WTC11 (cell line): Measurements from ENCODE around the gene MITF.

Source experiments
- SMAD3 ChIP-seq: sonication (generic); formaldehyde crosslinking; IDR thresholded peaks from 2 replicates; pipeline ENCODE4 v1.8.0; 2022; ENCODE audit warnings: missing genetic modification reagents, mild to moderate bottlenecking, borderline replicate concordance
- SP1 ChIP-seq: sonication (generic); formaldehyde crosslinking; conservative IDR thresholded peaks from 2 replicates; pipeline ENCODE4 v1.8.1; 2022; ENCODE audit warnings: missing genetic modification reagents
- STAT6 ChIP-seq: sonication (generic); formaldehyde crosslinking; conservative IDR thresholded peaks from 2 replicates; pipeline ENCODE4 v1.8.1; 2023; ENCODE audit warnings: mild to moderate bottlenecking, low read depth, missing genetic modification reagents, moderate library complexity
- TF ChIP-seq, protein P1 (sequence below): fragments of 200-600 bp; IDR thresholded peaks from 2 replicates; pipeline ENCODE4 v1.8.0; 2022; ENCODE audit warnings: antibody characterized with exemption

DNA sequence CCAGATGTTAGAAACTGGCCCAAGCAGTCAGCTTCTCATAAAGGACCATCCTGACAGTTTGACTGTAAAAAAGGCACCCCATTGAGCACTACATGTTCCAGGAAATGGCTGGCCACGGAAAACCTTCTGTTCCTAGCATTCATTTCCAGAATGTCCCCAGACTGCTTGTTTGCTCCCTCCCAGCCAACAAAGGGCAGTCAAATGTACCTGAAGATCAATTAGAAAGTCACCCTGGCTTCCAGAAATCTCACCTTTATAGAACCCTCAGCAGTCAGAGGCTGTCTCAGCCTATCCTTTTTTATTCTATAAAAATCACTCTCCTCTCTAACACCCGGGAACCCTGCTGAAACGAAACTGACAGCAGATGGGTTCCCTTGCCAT lies 259.5 kb downstream of the MITF start:
- TF ChIP-seq, protein P1, sequence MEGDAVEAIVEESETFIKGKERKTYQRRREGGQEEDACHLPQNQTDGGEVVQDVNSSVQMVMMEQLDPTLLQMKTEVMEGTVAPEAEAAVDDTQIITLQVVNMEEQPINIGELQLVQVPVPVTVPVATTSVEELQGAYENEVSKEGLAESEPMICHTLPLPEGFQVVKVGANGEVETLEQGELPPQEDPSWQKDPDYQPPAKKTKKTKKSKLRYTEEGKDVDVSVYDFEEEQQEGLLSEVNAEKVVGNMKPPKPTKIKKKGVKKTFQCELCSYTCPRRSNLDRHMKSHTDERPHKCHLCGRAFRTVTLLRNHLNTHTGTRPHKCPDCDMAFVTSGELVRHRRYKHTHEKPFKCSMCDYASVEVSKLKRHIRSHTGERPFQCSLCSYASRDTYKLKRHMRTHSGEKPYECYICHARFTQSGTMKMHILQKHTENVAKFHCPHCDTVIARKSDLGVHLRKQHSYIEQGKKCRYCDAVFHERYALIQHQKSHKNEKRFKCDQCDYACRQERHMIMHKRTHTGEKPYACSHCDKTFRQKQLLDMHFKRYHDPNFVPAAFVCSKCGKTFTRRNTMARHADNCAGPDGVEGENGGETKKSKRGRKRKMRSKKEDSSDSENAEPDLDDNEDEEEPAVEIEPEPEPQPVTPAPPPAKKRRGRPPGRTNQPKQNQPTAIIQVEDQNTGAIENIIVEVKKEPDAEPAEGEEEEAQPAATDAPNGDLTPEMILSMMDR = no peak
- TF ChIP-seq SMAD3 (CRISPR knock-in tag) (no peak), SP1 (CRISPR knock-in tag) (no peak), STAT6 (CRISPR knock-in tag) (no peak)
